CD14-positive monocyte (primary cell): ENCODE data around the gene WDR26. TPM values are rescaled to one million over a fixed set of nuclear protein-coding genes. Genes with fewer than 3 reads are reported as not detected.

Experiments
- DNase-seq, 3 donors: peaks; one replicate each; pipeline ENCODE4 v3.0.0-alpha.2; 2011 to 2022
- H2AFZ ChIP-seq: 2 replicates; pipeline ENCODE4 v1.6.0; 2012; ENCODE audit warnings: mild to moderate bottlenecking, low read depth, low read length, inconsistent platforms; ENCODE audit not compliant: insufficient read depth, poor library complexity, severe bottlenecking
- H3K27ac ChIP-seq, 2 donors: 1 replicate in 1 of 2; 2 replicates in 1 of 2; pipeline ENCODE4 v1.5.1; 2012 to 2013; ENCODE audit warnings: low read length in 2 of 2, control low read depth in 1 of 2, inconsistent platforms in 1 of 2, low read depth in 1 of 2, mild to moderate bottlenecking in 1 of 2
- H3K27me3 ChIP-seq, 2 donors: one replicate each; pipeline versions ENCODE4 v1.6.0 to v1.6.1; 2011 to 2013; ENCODE audit warnings: low read length in 2 of 2; ENCODE audit not compliant: control insufficient read depth in 2 of 2, insufficient read depth in 2 of 2
- H3K36me3 ChIP-seq, 2 donors: replicated peaks in 1 of 2; 1 replicate in 1 of 2; 2 replicates in 1 of 2; pipeline versions ENCODE4 v1.5.1 to v1.6.1; 2012 to 2013; ENCODE audit warnings: low read length in 2 of 2, control low read depth in 1 of 2, inconsistent platforms in 1 of 2, mild to moderate bottlenecking in 1 of 2; ENCODE audit not compliant: insufficient read depth in 2 of 2, control insufficient read depth in 1 of 2
- H3K4me1 ChIP-seq, 2 donors: 1 replicate in 1 of 2; 2 replicates in 1 of 2; pipeline versions ENCODE4 v1.5.1 to v1.6.1; 2012 to 2013; ENCODE audit warnings: low read length in 2 of 2, control low read depth in 1 of 2, inconsistent platforms in 1 of 2, mild to moderate bottlenecking in 1 of 2, moderate library complexity in 1 of 2; ENCODE audit not compliant: insufficient read depth in 2 of 2, control insufficient read depth in 1 of 2
- H3K4me2 ChIP-seq: replicated peaks from 2 replicates; pipeline ENCODE3; 2012; ENCODE audit warnings: low read length, moderate library complexity, mild to moderate bottlenecking; ENCODE audit not compliant: poor library complexity, severe bottlenecking; ENCODE audit errors: extremely low read depth
- H3K4me3 ChIP-seq, 3 experiments: fragments of 200-600 bp in 1 of 3; sonication (generic) in 1 of 3; replicated peaks in 1 of 3; 1 replicate in 2 of 3; 2 replicates in 1 of 3; pipeline ENCODE4 v1.5.1; 2011 to 2013; ENCODE audit warnings: low read length in 3 of 3, mild to moderate bottlenecking in 3 of 3, control low read depth in 2 of 3, low read depth in 2 of 3, inconsistent platforms in 1 of 3, moderate library complexity in 1 of 3
- H3K79me2 ChIP-seq: 2 replicates; pipeline ENCODE4 v1.6.0; 2012; ENCODE audit warnings: mild to moderate bottlenecking, control low read depth, inconsistent platforms, low read length, moderate library complexity; ENCODE audit not compliant: insufficient read depth
- H3K9ac ChIP-seq: 2 replicates; pipeline ENCODE4 v1.6.0; 2017; ENCODE audit warnings: low read length, mild to moderate bottlenecking; ENCODE audit not compliant: insufficient read depth, poor library complexity, severe bottlenecking
- H3K9me3 ChIP-seq, 2 donors: replicated peaks in 1 of 2; 1 replicate in 1 of 2; 2 replicates in 1 of 2; pipeline versions ENCODE4 v1.5.1 to v1.6.1; 2012 to 2013; ENCODE audit warnings: low read length in 2 of 2, control low read depth in 1 of 2; ENCODE audit not compliant: control insufficient read depth in 1 of 2, insufficient read depth in 1 of 2
- H4K20me1 ChIP-seq: 2 replicates; pipeline ENCODE4 v1.6.0; 2012; ENCODE audit warnings: mild to moderate bottlenecking, low read length, control low read depth, moderate library complexity; ENCODE audit not compliant: insufficient read depth
- H3K27ac Mint-ChIP-seq, 7 donors: one replicate each; pipeline ENCODE4 v1.8.0; 2020; ENCODE audit warnings: mild to moderate bottlenecking in 7 of 7, mixed read lengths in 7 of 7, moderate library complexity in 6 of 7, inconsistent platforms in 2 of 7
- H3K27me3 Mint-ChIP-seq, 3 donors: one replicate each; pipeline ENCODE4 v1.8.0; 2021 to 2022; ENCODE audit warnings: low read depth in 3 of 3, mild to moderate bottlenecking in 3 of 3, mixed read lengths in 3 of 3, moderate library complexity in 3 of 3, inconsistent platforms in 1 of 3
- H3K36me3 Mint-ChIP-seq, 2 donors: one replicate each; pipeline ENCODE4 v1.8.0; 2020; ENCODE audit warnings: mixed read lengths in 2 of 2, inconsistent platforms in 1 of 2, mild to moderate bottlenecking in 1 of 2
- H3K4me1 Mint-ChIP-seq: one replicate; pipeline ENCODE4 v1.8.0; 2020; ENCODE audit warnings: mild to moderate bottlenecking, mixed read lengths
- H3K4me3 Mint-ChIP-seq, 2 donors: one replicate each; pipeline ENCODE4 v1.8.0; 2020; ENCODE audit warnings: mild to moderate bottlenecking in 2 of 2, mixed read lengths in 2 of 2, moderate library complexity in 1 of 2
- H3K9me3 Mint-ChIP-seq, 7 donors: one replicate each; pipeline ENCODE4 v1.8.0; 2020 to 2022; ENCODE audit warnings: mixed read lengths in 7 of 7, mild to moderate bottlenecking in 6 of 7, moderate library complexity in 6 of 7, inconsistent platforms in 2 of 7
- WGBS: methylation state at CpG from one replicate; pipeline ENCODE4 v1.1.5; 2013; ENCODE audit warnings: missing lambda C conversion rate; ENCODE audit not compliant: insufficient coverage; 5-methylcytosine and 5-hydroxymethylcytosine counted together
- intact Hi-C, 2 donors: fragments of 100-400 bp; cut with micrococcal nuclease; formaldehyde crosslinking; loops; one replicate each; pipeline versions ENCODE4 v1.15.0 to v1.15.1; 2023
- polyA plus RNA-seq, 3 donors: library from polyadenylated mRNA; depleted of rRNA in 1 of 3; unstranded in 2 of 3; stranded (reverse) in 1 of 3; fragments of 300-500 nt in 2 of 3; fragments of >200 nt in 1 of 3; fragmentation: Illumina TruSeq in 2 of 3; gene quantifications; 1 replicate in 2 of 3; 2 replicates in 1 of 3; pipeline ENCODE4 v1.2.3, GENCODE V29; 2012 to 2021
- TF ChIP-seq, protein P1 (sequence below): fragments of 200-600 bp; IDR thresholded peaks from one replicate; pipeline ENCODE4 v1.8.0; 2022; ENCODE audit warnings: antibody characterized with exemption, mild to moderate bottlenecking

Gene WDR26
- polyA plus RNA-seq, 3 donors = 2.7 to 59.4 (median 4.0) TPM

DNA sequence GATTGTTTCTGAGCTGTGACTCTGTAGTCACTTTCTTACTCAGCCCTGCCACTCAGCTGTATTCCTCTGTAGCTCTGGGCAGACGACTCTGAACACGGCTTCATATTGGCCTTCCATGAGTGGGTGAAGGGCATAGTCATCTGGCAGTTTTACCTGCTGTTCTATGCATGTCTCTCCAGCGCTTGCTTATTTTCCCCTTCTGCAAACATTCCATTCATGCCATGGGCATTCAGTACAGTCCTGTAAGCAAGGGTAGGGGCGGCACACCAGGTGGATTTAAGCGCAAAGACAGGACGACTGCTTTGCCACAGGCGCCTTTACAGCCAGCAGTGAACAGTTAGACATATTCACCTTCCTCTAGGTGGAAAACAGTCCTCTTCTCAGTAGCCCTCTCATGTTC lies 4.4 kb upstream of the WDR26 start:
- Histone ChIP-seq H3K27ac (no peak overlapping the region), H2AFZ (no peak overlapping the region), H3K27me3 (no peaks in the 10 kb centered on the region), H3K36me3 (no peaks in the 10 kb centered on the region), H3K4me1 (peaks cover 8 to 14% of the 10 kb centered on the region in 2 donors), H3K4me2 (no peak overlapping the region), H3K79me2 (peaks cover 25% of the 10 kb centered on the region), H3K9me3 (no peaks in the 10 kb centered on the region), H3K9ac (no peak overlapping the region), H4K20me1 (peaks cover under 1% of the 10 kb centered on the region), H3K4me3 (no peak overlapping the region)
- DNase-seq = no peak
- H3K36me3 Mint-ChIP-seq = peaks cover 2 to 9% of the 10 kb centered on the region in 2 donors
- H3K27ac Mint-ChIP-seq = no peak overlapping the region
- H3K4me1 Mint-ChIP-seq = peaks cover 14% of the 10 kb centered on the region
- WGBS = 100% methylated on average over 3 of the region's 7 CpGs
- H3K27me3 Mint-ChIP-seq = peaks cover 0 to 3% (median 0%) of the 10 kb centered on the region in 3 donors
- no peak overlapping the region for H3K4me3 Mint-ChIP-seq
- intact Hi-C loops = no loop called here
- TF ChIP-seq, protein P1, sequence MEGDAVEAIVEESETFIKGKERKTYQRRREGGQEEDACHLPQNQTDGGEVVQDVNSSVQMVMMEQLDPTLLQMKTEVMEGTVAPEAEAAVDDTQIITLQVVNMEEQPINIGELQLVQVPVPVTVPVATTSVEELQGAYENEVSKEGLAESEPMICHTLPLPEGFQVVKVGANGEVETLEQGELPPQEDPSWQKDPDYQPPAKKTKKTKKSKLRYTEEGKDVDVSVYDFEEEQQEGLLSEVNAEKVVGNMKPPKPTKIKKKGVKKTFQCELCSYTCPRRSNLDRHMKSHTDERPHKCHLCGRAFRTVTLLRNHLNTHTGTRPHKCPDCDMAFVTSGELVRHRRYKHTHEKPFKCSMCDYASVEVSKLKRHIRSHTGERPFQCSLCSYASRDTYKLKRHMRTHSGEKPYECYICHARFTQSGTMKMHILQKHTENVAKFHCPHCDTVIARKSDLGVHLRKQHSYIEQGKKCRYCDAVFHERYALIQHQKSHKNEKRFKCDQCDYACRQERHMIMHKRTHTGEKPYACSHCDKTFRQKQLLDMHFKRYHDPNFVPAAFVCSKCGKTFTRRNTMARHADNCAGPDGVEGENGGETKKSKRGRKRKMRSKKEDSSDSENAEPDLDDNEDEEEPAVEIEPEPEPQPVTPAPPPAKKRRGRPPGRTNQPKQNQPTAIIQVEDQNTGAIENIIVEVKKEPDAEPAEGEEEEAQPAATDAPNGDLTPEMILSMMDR = no peak
- H3K9me3 Mint-ChIP-seq = no peaks in the 10 kb centered on the region

DNA sequence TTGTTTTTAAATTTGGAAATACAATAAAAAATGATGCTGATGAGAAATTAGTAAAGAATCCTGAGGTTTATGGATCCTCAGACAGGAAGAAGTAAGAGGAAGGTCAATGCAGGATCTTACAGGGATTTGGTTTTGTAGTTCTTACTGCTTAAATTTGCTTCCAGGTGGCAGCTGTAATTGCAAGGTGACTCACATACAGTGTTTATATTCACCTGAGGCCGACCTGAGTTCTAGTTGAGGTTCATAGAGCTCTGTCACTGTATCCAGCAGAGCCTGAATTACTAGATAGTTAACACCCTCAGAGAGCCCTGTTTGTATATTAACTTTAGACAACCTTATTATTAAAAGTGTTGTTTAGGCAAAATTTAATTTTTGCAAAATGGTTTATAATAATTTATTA lies 1.4 kb upstream of the WDR26 start:
- no peak overlapping the region for H3K4me3 Mint-ChIP-seq
- peaks cover 34% of the 10 kb centered on the region for H3K4me1 Mint-ChIP-seq

More for the DNA sequence above, 1.4 kb upstream of the WDR26 start:
- H3K4me3 ChIP-seq = peak overlapping the region in 1 of 3 experiments; percentile 82
- H3K36me3 ChIP-seq = peaks cover 0 to 4% of the 10 kb centered on the region in 2 donors
- peaks cover 54% of the 10 kb centered on the region for H3K79me2 ChIP-seq
- intact Hi-C loops = no loop called here
- peak overlapping the region in 4 of 7 donors; percentile 94 to 99 (median 96) for H3K27ac Mint-ChIP-seq
- peaks cover 25 to 38% of the 10 kb centered on the region in 2 donors for H3K4me1 ChIP-seq
- H3K36me3 Mint-ChIP-seq = peaks cover 7 to 12% of the 10 kb centered on the region in 2 donors
- DNase-seq = no peak
- no peak overlapping the region for H3K27ac ChIP-seq
- TF ChIP-seq, protein P1 = no peak
- H3K9me3 Mint-ChIP-seq = no peaks in the 10 kb centered on the region
- H3K27me3 Mint-ChIP-seq = peaks cover 0 to 3% (median 0%) of the 10 kb centered on the region in 3 donors
- no CpG with 5 or more reads among the region's 1 CpG for WGBS
- H2AFZ ChIP-seq = peak overlapping the region; percentile 96
- no peaks in the 10 kb centered on the region for H3K9me3 ChIP-seq
- no peaks in the 10 kb centered on the region for H3K27me3 ChIP-seq
- H4K20me1 ChIP-seq = peaks cover 30% of the 10 kb centered on the region
- peak overlapping the region; percentile 95 for H3K4me2 ChIP-seq
- H3K9ac ChIP-seq = no peak overlapping the region
